WTC11 (cell line): ENCODE results near the gene TNK2. TPM values are rescaled to one million over a fixed set of nuclear protein-coding genes. Genes with fewer than 3 reads are reported as not detected.

Experiments
- ATAC-seq: fragments of 200-7000 bp; cut with Tn5 transposase; 2 replicates; pipeline ENCODE4 v1.10.0; 2021; ENCODE audit warnings: mild to moderate bottlenecking, moderate library complexity
- CTCF ChIA-PET: fragments of 300-600 bp; sonication (Branson Sonifier 250); formaldehyde crosslinking; loops from one replicate; lab custom pipeline; 2021; ENCODE audit warnings: antibody characterized with exemption; lab: Charles Lee
- POLR2A ChIA-PET: fragments of 350-600 bp; sonication (Branson Sonifier 250); formaldehyde crosslinking; loops from one replicate; lab custom pipeline; 2021; ENCODE audit warnings: antibody characterized with exemption; lab: Charles Lee
- DNase-seq: peaks from one replicate; pipeline ENCODE4 v3.0.0; 2021; ENCODE audit warnings: low spot score
- H3K27ac Mint-ChIP-seq: 2 replicates; pipeline ENCODE4 v1.8.0; 2021; ENCODE audit warnings: mixed read lengths
- H3K27me3 Mint-ChIP-seq: 2 replicates; pipeline ENCODE4 v1.8.0; 2021; ENCODE audit warnings: low read depth, mild to moderate bottlenecking, moderate library complexity, mixed read lengths
- H3K36me3 Mint-ChIP-seq: 2 replicates; pipeline ENCODE4 v1.8.0; 2021; ENCODE audit warnings: mixed read lengths
- H3K4me1 Mint-ChIP-seq: 2 replicates; pipeline ENCODE4 v1.8.0; 2022; ENCODE audit warnings: mixed read lengths
- H3K4me3 Mint-ChIP-seq: 2 replicates; pipeline ENCODE4 v1.8.0; 2021; ENCODE audit warnings: mild to moderate bottlenecking, moderate library complexity, mixed read lengths
- H3K9me3 Mint-ChIP-seq: 2 replicates; pipeline ENCODE4 v1.8.0; 2021; ENCODE audit warnings: mixed read lengths
- ESRRA ChIP-seq: sonication (generic); formaldehyde crosslinking; IDR thresholded peaks from 2 replicates; pipeline ENCODE4 v1.8.1; 2022; ENCODE audit warnings: mild to moderate bottlenecking, missing genetic modification reagents, borderline replicate concordance
- FOXJ3 ChIP-seq: sonication (generic); formaldehyde crosslinking; IDR thresholded peaks from 2 replicates; pipeline ENCODE4 v1.9.0; 2021; ENCODE audit warnings: missing genetic modification reagents, mild to moderate bottlenecking, borderline replicate concordance
- JAZF1 ChIP-seq: fragments of 250-450 bp; sonication (Bioruptor Pico); IDR thresholded peaks from 2 replicates; pipeline ENCODE4 v1.9.0; 2021; ENCODE audit warnings: moderate library complexity, mild to moderate bottlenecking, inconsistent platforms
- KAT7 ChIP-seq: sonication (generic); formaldehyde crosslinking; IDR thresholded peaks from 2 replicates; pipeline ENCODE4 v1.8.1; 2023; ENCODE audit warnings: missing genetic modification reagents, mild to moderate bottlenecking, borderline replicate concordance
- NFATC4 ChIP-seq: fragments of 250-450 bp; sonication (Bioruptor Pico); IDR thresholded peaks from 2 replicates; pipeline ENCODE4 v1.9.0; 2021; ENCODE audit warnings: mild to moderate bottlenecking
- NR1H2 ChIP-seq: sonication (generic); formaldehyde crosslinking; IDR thresholded peaks from 2 replicates; pipeline ENCODE4 v1.9.0; 2021; ENCODE audit warnings: mild to moderate bottlenecking, moderate library complexity, missing genetic modification reagents
- SOX15 ChIP-seq: fragments of 250-450 bp; sonication (Bioruptor Pico); IDR thresholded peaks from 2 replicates; pipeline ENCODE4 v1.9.0; 2021; ENCODE audit warnings: mild to moderate bottlenecking
- TEAD4 ChIP-seq: sonication (generic); formaldehyde crosslinking; IDR thresholded peaks from 2 replicates; pipeline ENCODE4 v1.8.0; 2022; ENCODE audit warnings: mild to moderate bottlenecking, missing genetic modification reagents
- ZBTB21 ChIP-seq: sonication (generic); formaldehyde crosslinking; IDR thresholded peaks from 2 replicates; pipeline ENCODE4 v1.8.1; 2023; ENCODE audit warnings: mild to moderate bottlenecking, missing genetic modification reagents, borderline replicate concordance
- ZNF219 ChIP-seq: sonication (generic); formaldehyde crosslinking; IDR thresholded peaks from 2 replicates; pipeline ENCODE4 v1.8.0; 2023; ENCODE audit warnings: missing genetic modification reagents, mild to moderate bottlenecking, borderline replicate concordance
- ZNF263 ChIP-seq: sonication (generic); formaldehyde crosslinking; IDR thresholded peaks from 2 replicates; pipeline ENCODE4 v1.8.1; 2022; ENCODE audit warnings: low read depth, mild to moderate bottlenecking, moderate library complexity, missing genetic modification reagents
- ZNF416 ChIP-seq: fragments of 250-450 bp; sonication (Bioruptor Pico); IDR thresholded peaks from 2 replicates; pipeline ENCODE4 v1.9.0; 2021; ENCODE audit warnings: mild to moderate bottlenecking, inconsistent platforms
- total RNA-seq: library from RNA; stranded (reverse); gene quantifications from 3 replicates; pipeline ENCODE4 v1.2.3, GENCODE V29; 2021
- TF ChIP-seq, protein P1 (sequence below): sonication (generic); formaldehyde crosslinking; IDR thresholded peaks from 2 replicates; pipeline ENCODE4 v1.8.0; 2022; ENCODE audit warnings: mild to moderate bottlenecking, missing genetic modification reagents
- TF ChIP-seq, protein P2 (sequence below): sonication (generic); formaldehyde crosslinking; conservative IDR thresholded peaks from 2 replicates; pipeline ENCODE4 v1.8.1; 2023; ENCODE audit warnings: mild to moderate bottlenecking, low read depth, missing genetic modification reagents, moderate library complexity
- TF ChIP-seq, protein P3 (sequence below): sonication (generic); formaldehyde crosslinking; IDR thresholded peaks from 2 replicates; pipeline ENCODE4 v1.8.1; 2023; ENCODE audit warnings: mild to moderate bottlenecking, missing genetic modification reagents, moderate library complexity
- TF ChIP-seq, protein P4 (sequence below): fragments of 200-600 bp; IDR thresholded peaks from 2 replicates; pipeline ENCODE4 v1.8.0; 2022; ENCODE audit warnings: antibody characterized with exemption
- TF ChIP-seq, protein P5 (sequence below): sonication (generic); formaldehyde crosslinking; IDR thresholded peaks from 2 replicates; pipeline ENCODE4 v1.8.1; 2023; ENCODE audit warnings: mild to moderate bottlenecking, missing genetic modification reagents
- TF ChIP-seq, protein P6 (sequence below): sonication (generic); formaldehyde crosslinking; IDR thresholded peaks from 2 replicates; pipeline ENCODE4 v1.8.1; 2022; ENCODE audit warnings: mild to moderate bottlenecking, moderate library complexity, missing genetic modification reagents
- TF ChIP-seq, protein P7 (sequence below): fragments of 250-450 bp; sonication (Bioruptor Pico); IDR thresholded peaks from 2 replicates; pipeline ENCODE4 v1.9.0; 2021; ENCODE audit warnings: mild to moderate bottlenecking
- TF ChIP-seq, protein P8 (sequence below): sonication (generic); formaldehyde crosslinking; IDR thresholded peaks from 2 replicates; pipeline ENCODE4 v1.8.0; 2023; ENCODE audit warnings: missing genetic modification reagents

The TNK2 gene
- total RNA-seq, 1 experiment from 2014 or later, result 58.4 TPM

DNA sequence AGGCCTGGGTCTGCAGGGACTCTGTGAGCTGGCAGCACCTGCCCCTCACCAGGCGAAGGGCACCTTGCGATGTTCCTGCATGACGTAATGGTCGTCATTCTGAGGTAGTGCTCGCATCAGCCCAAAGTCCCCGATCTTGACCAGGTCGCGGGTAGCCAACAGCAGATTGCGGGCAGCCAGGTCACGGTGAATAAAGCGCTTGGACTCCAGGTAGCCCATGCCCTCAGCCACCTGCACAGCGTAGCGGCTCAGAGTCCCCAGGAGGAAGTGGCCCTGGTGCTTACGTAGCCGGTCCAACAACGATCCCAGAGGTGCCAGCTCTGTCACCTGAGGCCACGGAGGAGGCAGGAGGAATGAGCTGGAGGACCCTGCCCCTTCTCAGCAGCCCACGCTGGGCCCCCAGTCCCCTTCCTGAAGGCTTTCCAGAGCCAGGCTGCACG is 26.3 kb downstream of the TNK2 start (continued):
- TF ChIP-seq NR1H2, result no peak
- TF ChIP-seq, protein P1, sequence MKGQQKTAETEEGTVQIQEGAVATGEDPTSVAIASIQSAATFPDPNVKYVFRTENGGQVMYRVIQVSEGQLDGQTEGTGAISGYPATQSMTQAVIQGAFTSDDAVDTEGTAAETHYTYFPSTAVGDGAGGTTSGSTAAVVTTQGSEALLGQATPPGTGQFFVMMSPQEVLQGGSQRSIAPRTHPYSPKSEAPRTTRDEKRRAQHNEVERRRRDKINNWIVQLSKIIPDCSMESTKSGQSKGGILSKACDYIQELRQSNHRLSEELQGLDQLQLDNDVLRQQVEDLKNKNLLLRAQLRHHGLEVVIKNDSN (CRISPR knock-in tag), result no peak

DNA sequence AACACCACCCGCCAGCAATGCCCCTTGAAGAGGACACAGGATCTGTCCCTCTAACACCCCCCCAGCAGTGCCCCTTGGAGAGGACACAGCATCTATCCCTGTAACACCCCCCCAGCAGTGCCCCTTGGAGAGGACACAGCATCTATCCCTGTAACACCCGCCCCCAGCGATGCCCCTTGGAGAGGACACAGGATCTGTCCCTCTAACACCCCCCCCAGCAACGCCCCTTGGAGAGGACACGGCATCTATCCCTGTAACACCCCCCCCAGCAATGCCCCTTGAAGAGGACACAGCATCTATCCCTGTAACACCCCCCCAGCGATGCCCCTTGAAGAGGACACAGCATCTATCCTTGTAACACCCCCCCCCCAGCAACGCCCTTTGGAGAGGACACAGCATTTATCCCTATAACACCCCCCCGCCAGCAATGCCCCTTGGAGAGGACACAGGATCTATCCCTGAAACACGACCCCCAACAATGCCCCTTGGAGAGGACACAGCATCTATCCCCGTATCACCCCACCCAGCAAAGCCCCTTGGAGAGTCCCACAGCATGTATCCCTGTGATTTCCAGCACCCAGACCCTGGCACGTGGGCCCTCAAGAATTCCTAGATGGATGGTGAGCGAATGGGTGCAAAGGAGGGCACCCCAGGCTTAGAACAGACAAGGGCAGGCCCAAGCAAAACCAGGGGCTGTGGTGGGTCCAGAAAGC is 26.9 kb downstream of the TNK2 start:
- H3K9me3 Mint-ChIP-seq, result no peaks in the 10 kb centered on the region
- DNase-seq (no peak), ATAC-seq (no peak)
- ChIA-PET POLR2A (no interaction called here), CTCF (interaction anchor here (1.0 kb wide), 1 partner anchor 13 kb away, joined by 4 read pairs; no protein-coding TSS in a partner anchor)
- no peak overlapping the region for H3K4me3 Mint-ChIP-seq
- no peaks in the 10 kb centered on the region for H3K27me3 Mint-ChIP-seq
- H3K36me3 Mint-ChIP-seq, result peaks cover 7% of the 10 kb centered on the region
- peaks cover 12% of the 10 kb centered on the region for H3K4me1 Mint-ChIP-seq
- TF ChIP-seq, protein P2, sequence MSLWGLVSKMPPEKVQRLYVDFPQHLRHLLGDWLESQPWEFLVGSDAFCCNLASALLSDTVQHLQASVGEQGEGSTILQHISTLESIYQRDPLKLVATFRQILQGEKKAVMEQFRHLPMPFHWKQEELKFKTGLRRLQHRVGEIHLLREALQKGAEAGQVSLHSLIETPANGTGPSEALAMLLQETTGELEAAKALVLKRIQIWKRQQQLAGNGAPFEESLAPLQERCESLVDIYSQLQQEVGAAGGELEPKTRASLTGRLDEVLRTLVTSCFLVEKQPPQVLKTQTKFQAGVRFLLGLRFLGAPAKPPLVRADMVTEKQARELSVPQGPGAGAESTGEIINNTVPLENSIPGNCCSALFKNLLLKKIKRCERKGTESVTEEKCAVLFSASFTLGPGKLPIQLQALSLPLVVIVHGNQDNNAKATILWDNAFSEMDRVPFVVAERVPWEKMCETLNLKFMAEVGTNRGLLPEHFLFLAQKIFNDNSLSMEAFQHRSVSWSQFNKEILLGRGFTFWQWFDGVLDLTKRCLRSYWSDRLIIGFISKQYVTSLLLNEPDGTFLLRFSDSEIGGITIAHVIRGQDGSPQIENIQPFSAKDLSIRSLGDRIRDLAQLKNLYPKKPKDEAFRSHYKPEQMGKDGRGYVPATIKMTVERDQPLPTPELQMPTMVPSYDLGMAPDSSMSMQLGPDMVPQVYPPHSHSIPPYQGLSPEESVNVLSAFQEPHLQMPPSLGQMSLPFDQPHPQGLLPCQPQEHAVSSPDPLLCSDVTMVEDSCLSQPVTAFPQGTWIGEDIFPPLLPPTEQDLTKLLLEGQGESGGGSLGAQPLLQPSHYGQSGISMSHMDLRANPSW (CRISPR knock-in tag), result no peak
- TF ChIP-seq ZNF416 (CRISPR knock-in tag) (no peak), TEAD4 (no peak), NFATC4 (CRISPR knock-in tag) (no peak)
- TF ChIP-seq, protein P3, sequence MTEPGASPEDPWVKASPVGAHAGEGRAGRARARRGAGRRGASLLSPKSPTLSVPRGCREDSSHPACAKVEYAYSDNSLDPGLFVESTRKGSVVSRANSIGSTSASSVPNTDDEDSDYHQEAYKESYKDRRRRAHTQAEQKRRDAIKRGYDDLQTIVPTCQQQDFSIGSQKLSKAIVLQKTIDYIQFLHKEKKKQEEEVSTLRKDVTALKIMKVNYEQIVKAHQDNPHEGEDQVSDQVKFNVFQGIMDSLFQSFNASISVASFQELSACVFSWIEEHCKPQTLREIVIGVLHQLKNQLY (CRISPR knock-in tag), result no peak
- TF ChIP-seq, all 79 proteins: peak for 0
- no peak overlapping the region for H3K27ac Mint-ChIP-seq

DNA sequence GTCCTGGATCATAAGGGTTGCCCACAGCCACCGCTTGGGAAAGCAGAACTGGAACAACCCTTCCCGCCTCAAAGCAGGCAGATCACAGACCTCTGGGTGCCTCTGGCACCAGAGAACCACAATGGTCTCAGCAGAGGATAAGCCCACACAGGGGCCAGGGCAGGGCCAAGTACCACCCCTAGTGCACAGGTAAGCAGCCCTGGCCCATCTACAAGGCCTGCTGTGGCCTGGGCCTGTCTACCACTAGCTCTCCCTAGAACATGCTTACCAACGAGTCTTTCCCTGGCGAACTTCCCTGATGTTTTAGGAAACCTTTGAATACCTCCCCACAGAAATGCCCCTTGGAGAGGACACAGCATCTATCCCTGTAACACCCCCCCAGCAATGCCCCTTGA is 28.3 kb downstream of the TNK2 start:
- ChIA-PET CTCF (no interaction called here), POLR2A (no interaction called here)
- ATAC-seq (no peak), DNase-seq (no peak)
- H3K4me1 Mint-ChIP-seq, result no peaks in the 10 kb centered on the region
- no peak overlapping the region for H3K27ac Mint-ChIP-seq
- no peaks in the 10 kb centered on the region for H3K9me3 Mint-ChIP-seq
- H3K4me3 Mint-ChIP-seq, result no peak overlapping the region
- no peaks in the 10 kb centered on the region for H3K27me3 Mint-ChIP-seq
- peaks cover 7% of the 10 kb centered on the region for H3K36me3 Mint-ChIP-seq
- TF ChIP-seq, protein P4, sequence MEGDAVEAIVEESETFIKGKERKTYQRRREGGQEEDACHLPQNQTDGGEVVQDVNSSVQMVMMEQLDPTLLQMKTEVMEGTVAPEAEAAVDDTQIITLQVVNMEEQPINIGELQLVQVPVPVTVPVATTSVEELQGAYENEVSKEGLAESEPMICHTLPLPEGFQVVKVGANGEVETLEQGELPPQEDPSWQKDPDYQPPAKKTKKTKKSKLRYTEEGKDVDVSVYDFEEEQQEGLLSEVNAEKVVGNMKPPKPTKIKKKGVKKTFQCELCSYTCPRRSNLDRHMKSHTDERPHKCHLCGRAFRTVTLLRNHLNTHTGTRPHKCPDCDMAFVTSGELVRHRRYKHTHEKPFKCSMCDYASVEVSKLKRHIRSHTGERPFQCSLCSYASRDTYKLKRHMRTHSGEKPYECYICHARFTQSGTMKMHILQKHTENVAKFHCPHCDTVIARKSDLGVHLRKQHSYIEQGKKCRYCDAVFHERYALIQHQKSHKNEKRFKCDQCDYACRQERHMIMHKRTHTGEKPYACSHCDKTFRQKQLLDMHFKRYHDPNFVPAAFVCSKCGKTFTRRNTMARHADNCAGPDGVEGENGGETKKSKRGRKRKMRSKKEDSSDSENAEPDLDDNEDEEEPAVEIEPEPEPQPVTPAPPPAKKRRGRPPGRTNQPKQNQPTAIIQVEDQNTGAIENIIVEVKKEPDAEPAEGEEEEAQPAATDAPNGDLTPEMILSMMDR, result no peak
- no peak for TF ChIP-seq ZNF219 (CRISPR knock-in tag)
- no peak for TF ChIP-seq SOX15
- no peak for TF ChIP-seq FOXJ3
- TF ChIP-seq ESRRA, result no peak
- TF ChIP-seq, protein P5, sequence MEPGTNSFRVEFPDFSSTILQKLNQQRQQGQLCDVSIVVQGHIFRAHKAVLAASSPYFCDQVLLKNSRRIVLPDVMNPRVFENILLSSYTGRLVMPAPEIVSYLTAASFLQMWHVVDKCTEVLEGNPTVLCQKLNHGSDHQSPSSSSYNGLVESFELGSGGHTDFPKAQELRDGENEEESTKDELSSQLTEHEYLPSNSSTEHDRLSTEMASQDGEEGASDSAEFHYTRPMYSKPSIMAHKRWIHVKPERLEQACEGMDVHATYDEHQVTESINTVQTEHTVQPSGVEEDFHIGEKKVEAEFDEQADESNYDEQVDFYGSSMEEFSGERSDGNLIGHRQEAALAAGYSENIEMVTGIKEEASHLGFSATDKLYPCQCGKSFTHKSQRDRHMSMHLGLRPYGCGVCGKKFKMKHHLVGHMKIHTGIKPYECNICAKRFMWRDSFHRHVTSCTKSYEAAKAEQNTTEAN (CRISPR knock-in tag), result no peak
- TF ChIP-seq, protein P6, sequence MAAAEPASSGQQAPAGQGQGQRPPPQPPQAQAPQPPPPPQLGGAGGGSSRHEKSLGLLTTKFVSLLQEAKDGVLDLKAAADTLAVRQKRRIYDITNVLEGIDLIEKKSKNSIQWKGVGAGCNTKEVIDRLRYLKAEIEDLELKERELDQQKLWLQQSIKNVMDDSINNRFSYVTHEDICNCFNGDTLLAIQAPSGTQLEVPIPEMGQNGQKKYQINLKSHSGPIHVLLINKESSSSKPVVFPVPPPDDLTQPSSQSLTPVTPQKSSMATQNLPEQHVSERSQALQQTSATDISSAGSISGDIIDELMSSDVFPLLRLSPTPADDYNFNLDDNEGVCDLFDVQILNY (CRISPR knock-in tag), result no peak
- TF ChIP-seq JAZF1 (CRISPR knock-in tag), result no peak
- TF ChIP-seq, protein P7, sequence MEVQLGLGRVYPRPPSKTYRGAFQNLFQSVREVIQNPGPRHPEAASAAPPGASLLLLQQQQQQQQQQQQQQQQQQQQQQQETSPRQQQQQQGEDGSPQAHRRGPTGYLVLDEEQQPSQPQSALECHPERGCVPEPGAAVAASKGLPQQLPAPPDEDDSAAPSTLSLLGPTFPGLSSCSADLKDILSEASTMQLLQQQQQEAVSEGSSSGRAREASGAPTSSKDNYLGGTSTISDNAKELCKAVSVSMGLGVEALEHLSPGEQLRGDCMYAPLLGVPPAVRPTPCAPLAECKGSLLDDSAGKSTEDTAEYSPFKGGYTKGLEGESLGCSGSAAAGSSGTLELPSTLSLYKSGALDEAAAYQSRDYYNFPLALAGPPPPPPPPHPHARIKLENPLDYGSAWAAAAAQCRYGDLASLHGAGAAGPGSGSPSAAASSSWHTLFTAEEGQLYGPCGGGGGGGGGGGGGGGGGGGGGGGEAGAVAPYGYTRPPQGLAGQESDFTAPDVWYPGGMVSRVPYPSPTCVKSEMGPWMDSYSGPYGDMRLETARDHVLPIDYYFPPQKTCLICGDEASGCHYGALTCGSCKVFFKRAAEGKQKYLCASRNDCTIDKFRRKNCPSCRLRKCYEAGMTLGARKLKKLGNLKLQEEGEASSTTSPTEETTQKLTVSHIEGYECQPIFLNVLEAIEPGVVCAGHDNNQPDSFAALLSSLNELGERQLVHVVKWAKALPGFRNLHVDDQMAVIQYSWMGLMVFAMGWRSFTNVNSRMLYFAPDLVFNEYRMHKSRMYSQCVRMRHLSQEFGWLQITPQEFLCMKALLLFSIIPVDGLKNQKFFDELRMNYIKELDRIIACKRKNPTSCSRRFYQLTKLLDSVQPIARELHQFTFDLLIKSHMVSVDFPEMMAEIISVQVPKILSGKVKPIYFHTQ (CRISPR knock-in tag), result no peak
- no peak for TF ChIP-seq ZNF263 (CRISPR knock-in tag)
- TF ChIP-seq, protein P8, sequence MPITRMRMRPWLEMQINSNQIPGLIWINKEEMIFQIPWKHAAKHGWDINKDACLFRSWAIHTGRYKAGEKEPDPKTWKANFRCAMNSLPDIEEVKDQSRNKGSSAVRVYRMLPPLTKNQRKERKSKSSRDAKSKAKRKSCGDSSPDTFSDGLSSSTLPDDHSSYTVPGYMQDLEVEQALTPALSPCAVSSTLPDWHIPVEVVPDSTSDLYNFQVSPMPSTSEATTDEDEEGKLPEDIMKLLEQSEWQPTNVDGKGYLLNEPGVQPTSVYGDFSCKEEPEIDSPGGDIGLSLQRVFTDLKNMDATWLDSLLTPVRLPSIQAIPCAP (CRISPR knock-in tag), result no peak
- no peak for TF ChIP-seq KAT7 (CRISPR knock-in tag)
- no peak for TF ChIP-seq ZBTB21 (CRISPR knock-in tag)
